ENCODE data around the gene CCSAP.

The CCSAP gene

DNA sequence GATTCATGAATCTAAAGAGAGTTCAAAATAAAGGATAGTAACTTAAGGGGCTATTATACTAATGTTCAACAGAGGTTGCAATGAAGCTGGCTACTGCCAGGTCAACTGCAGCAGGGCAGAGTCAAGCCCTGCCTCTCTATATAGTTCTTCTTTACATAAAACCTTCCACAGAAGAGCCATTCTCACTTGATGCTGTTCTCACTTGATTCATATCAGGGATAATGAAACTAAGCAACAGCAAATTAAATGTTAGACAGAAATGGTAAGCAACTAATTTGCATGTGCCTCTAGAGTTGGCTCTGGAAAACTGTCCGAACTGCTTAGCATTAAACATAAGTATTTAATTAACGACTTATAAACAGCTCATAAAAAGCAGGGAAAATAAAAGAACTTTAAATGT, 17.4 kb downstream of the CCSAP start:
- H3K27ac ChIP-seq (ENCODE audit: low read length), result no peak overlapping the region

DNA sequence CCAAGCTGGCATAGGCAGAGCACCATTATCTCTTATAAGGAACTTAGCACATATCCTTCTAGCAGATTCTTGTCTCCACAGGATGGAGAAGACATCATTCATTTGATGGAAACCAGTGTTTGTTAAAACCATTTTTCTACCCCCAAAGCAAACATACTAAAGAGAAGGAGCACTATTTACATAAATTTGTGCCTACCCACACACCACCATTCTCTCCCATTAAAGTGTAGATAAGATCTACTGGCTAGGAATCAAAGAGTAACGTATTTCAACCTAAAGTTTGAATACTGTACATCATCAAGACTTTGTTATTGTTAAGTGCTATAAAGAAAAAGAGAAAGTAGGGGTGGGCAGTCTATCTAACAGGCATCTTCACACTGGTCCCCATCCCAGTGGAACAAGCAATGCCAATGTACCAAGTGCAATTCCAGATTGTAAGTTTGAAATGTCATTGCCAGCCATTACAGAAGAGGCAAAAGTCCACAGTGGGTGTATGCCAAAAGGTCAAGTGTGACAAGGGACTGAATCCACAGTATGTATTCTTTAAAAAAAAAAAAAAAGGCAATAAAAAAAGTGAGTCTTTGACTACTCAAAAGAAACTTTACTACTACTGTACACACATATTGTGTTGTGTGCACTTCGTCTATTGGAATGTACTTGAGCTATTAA, 18.8 kb downstream of the CCSAP start:
- H3K9ac ChIP-seq (ENCODE audit: low read depth, low read length), result no peak overlapping the region
- H3K9me3 ChIP-seq (ENCODE audit: insufficient read depth, low read depth, low read length), result no peaks in the 10 kb centered on the region
- no peaks in the 10 kb centered on the region for H3K27me3 ChIP-seq (ENCODE audit: insufficient read depth, low read length)
- no peak overlapping the region for H3K27ac ChIP-seq (ENCODE audit: low read length)
- no peaks in the 10 kb centered on the region for H3K4me1 ChIP-seq (ENCODE audit: insufficient read depth, low read length)
- peaks cover 42% of the 10 kb centered on the region for H3K36me3 ChIP-seq (ENCODE audit: insufficient read depth, low read depth, low read length)
- H3K4me3 ChIP-seq (ENCODE audit: low read length), result no peak overlapping the region

More for the DNA sequence above, 17.4 kb downstream of the CCSAP start:
- no peak overlapping the region for H3K4me3 ChIP-seq (ENCODE audit: low read length)
- no peak overlapping the region for H3K9ac ChIP-seq (ENCODE audit: low read depth, low read length)
- no peaks in the 10 kb centered on the region for H3K4me1 ChIP-seq (ENCODE audit: insufficient read depth, low read length)
- H3K27me3 ChIP-seq (ENCODE audit: insufficient read depth, low read length), result no peaks in the 10 kb centered on the region
- H3K9me3 ChIP-seq (ENCODE audit: insufficient read depth, low read depth, low read length), result no peaks in the 10 kb centered on the region
- peaks cover 36% of the 10 kb centered on the region for H3K36me3 ChIP-seq (ENCODE audit: insufficient read depth, low read depth, low read length)

DNA sequence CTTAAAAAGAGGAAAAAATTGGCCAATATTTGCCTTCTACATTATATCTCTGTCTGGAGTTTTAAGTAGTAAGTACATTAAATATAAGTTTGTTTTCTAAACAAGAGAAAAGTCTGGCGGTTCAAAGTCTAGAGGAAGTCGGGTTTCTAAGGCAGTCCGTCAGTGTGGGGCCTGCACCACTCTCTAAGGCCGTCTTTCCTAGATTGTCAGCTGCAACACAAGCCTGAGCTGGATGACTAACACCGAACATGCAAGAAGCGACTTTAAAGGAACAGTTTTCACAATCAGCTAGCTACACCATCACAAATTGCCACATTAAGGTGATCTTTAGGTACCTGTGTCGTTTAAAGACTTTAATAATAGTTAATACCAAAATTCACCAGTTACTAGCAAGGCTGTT, 19.6 kb downstream of the CCSAP start:
- H3K9me3 ChIP-seq (ENCODE audit: insufficient read depth, low read depth, low read length), result no peaks in the 10 kb centered on the region
- H3K27ac ChIP-seq (ENCODE audit: low read length), result no peak overlapping the region
- H3K4me3 ChIP-seq (ENCODE audit: low read length), result no peak overlapping the region
- H3K4me1 ChIP-seq (ENCODE audit: insufficient read depth, low read length), result no peaks in the 10 kb centered on the region
- H3K27me3 ChIP-seq (ENCODE audit: insufficient read depth, low read length), result no peaks in the 10 kb centered on the region
- H3K9ac ChIP-seq (ENCODE audit: low read depth, low read length), result no peak overlapping the region
- H3K36me3 ChIP-seq (ENCODE audit: insufficient read depth, low read depth, low read length), result peaks cover 42% of the 10 kb centered on the region

DNA sequence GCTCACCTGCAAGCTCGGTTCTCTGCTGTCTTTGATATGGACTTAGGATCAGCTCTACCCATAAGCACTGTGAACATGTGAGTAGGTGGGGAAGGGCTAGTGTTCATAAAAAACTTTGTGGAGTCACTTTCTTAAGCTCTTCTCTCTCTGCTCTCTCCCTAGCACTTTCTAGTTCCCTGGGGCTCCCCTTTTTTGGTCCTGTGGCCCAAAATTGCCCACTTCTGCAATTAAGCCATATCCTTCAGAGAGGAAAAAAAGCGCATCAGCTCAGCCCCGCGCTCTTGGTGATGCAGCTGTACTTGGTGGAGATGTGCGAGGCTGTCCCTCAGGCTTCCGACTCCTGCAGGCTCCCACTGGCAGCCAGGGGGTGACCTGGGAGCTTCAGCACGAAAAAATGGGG, 23.4 kb downstream of the CCSAP start:
- Histone ChIP-seq H3K27me3 (ENCODE audit: insufficient read depth, low read length) (no peaks in the 10 kb centered on the region), H3K4me1 (ENCODE audit: insufficient read depth, low read length) (no peaks in the 10 kb centered on the region), H3K9ac (ENCODE audit: low read depth, low read length) (no peak overlapping the region), H3K36me3 (ENCODE audit: insufficient read depth, low read depth, low read length) (peaks cover 26% of the 10 kb centered on the region), H3K27ac (ENCODE audit: low read length) (no peak overlapping the region), H3K9me3 (ENCODE audit: insufficient read depth, low read depth, low read length) (no peaks in the 10 kb centered on the region), H3K4me3 (ENCODE audit: low read length) (no peak overlapping the region)

DNA sequence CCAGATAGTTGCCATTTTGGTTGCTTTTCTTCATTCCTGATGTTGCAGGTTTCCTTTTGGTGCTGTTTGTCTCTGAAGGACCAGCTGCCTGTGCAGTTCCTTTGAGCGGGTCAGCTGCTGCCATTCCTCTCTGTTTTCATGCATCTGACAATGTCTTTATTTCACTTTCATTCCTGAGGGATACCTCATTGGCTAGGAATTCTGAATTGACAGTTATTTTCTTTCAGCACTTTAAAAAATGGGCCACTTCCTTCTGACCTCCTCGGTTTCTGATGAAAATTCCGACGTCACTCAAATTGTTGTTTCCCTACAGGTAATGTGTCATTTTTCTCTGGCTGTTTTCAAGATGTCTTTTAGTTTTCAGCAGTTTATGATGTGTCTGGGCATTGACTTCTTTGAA, 24.8 kb downstream of the CCSAP start:
- Histone ChIP-seq H3K9ac (ENCODE audit: low read depth, low read length) (no peak overlapping the region), H3K4me1 (ENCODE audit: insufficient read depth, low read length) (no peaks in the 10 kb centered on the region), H3K27ac (ENCODE audit: low read length) (no peak overlapping the region), H3K27me3 (ENCODE audit: insufficient read depth, low read length) (no peaks in the 10 kb centered on the region), H3K4me3 (ENCODE audit: low read length) (no peak overlapping the region), H3K9me3 (ENCODE audit: insufficient read depth, low read depth, low read length) (no peaks in the 10 kb centered on the region), H3K36me3 (ENCODE audit: insufficient read depth, low read depth, low read length) (peaks cover 12% of the 10 kb centered on the region; the same call in 1 of the 2 replicates)

- peaks cover 5% of the 10 kb centered on the region; the same call in 1 of the 2 replicates for H3K36me3 ChIP-seq (ENCODE audit: insufficient read depth, low read depth, low read length)
- H3K27me3 ChIP-seq (ENCODE audit: insufficient read depth, low read length), result no peaks in the 10 kb centered on the region
- no peak overlapping the region for H3K4me3 ChIP-seq (ENCODE audit: low read length)
- no peaks in the 10 kb centered on the region for H3K4me1 ChIP-seq (ENCODE audit: insufficient read depth, low read length)
- no peak overlapping the region for H3K27ac ChIP-seq (ENCODE audit: low read length)
- no peaks in the 10 kb centered on the region for H3K9me3 ChIP-seq (ENCODE audit: insufficient read depth, low read depth, low read length)
- no peak overlapping the region for H3K9ac ChIP-seq (ENCODE audit: low read depth, low read length)
Measured at GRCh38 chr1:229316166-229316565, 26.7 kb downstream of the CCSAP start.

- Histone ChIP-seq H3K9me3 (ENCODE audit: insufficient read depth, low read depth, low read length) (no peaks in the 10 kb centered on the region), H3K36me3 (ENCODE audit: insufficient read depth, low read depth, low read length) (peaks cover 8% of the 10 kb centered on the region), H3K4me3 (ENCODE audit: low read length) (no peak overlapping the region), H3K27me3 (ENCODE audit: insufficient read depth, low read length) (no peaks in the 10 kb centered on the region), H3K4me1 (ENCODE audit: insufficient read depth, low read length) (no peaks in the 10 kb centered on the region), H3K9ac (ENCODE audit: low read depth, low read length) (no peak overlapping the region), H3K27ac (ENCODE audit: low read length) (no peak overlapping the region)
Measured at GRCh38 chr1:229310833-229311232, 32.0 kb downstream of the CCSAP start.

- no peaks in the 10 kb centered on the region for H3K27me3 ChIP-seq (ENCODE audit: insufficient read depth, low read length)
- H3K27ac ChIP-seq (ENCODE audit: low read length), result no peak overlapping the region
- no peak overlapping the region for H3K4me3 ChIP-seq (ENCODE audit: low read length)
- no peaks in the 10 kb centered on the region for H3K4me1 ChIP-seq (ENCODE audit: insufficient read depth, low read length)
- H3K36me3 ChIP-seq (ENCODE audit: insufficient read depth, low read depth, low read length), result peaks cover 19% of the 10 kb centered on the region
- H3K9me3 ChIP-seq (ENCODE audit: insufficient read depth, low read depth, low read length), result no peaks in the 10 kb centered on the region
- no peak overlapping the region for H3K9ac ChIP-seq (ENCODE audit: low read depth, low read length)
Measured at GRCh38 chr1:229309684-229310083, 33.2 kb downstream of the CCSAP start.

- no peaks in the 10 kb centered on the region for H3K4me1 ChIP-seq (ENCODE audit: insufficient read depth, low read length)
- H3K9me3 ChIP-seq (ENCODE audit: insufficient read depth, low read depth, low read length), result no peaks in the 10 kb centered on the region
- H3K27me3 ChIP-seq (ENCODE audit: insufficient read depth, low read length), result no peaks in the 10 kb centered on the region
- peaks cover 25% of the 10 kb centered on the region for H3K36me3 ChIP-seq (ENCODE audit: insufficient read depth, low read depth, low read length)
- H3K4me3 ChIP-seq (ENCODE audit: low read length), result no peak overlapping the region
- H3K27ac ChIP-seq (ENCODE audit: low read length), result no peak overlapping the region
- H3K9ac ChIP-seq (ENCODE audit: low read depth, low read length), result no peak overlapping the region
Measured at GRCh38 chr1:229309074-229309473, 33.8 kb downstream of the CCSAP start.

DNA sequence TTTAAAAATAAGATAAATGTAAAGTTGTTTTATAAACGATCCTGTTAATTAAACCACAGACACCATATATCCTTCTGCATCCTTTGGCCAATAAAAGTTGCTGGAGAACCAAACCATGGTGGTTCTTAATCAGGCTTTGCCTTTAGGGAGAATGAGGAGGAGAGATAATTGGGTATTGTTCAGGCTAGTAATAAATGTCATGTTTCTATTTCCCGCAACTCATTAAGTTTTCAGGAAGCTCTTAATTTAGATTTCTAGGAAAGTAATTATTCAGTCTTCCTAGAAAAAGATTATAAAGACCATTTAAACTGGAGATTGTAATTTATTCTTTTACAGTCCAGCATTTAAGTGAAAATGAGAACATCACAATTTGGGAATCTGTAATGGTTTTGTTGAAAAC, 37.5 kb downstream of the CCSAP start:
- Histone ChIP-seq H3K27me3 (ENCODE audit: insufficient read depth, low read length) (no peaks in the 10 kb centered on the region), H3K4me1 (ENCODE audit: insufficient read depth, low read length) (no peaks in the 10 kb centered on the region), H3K36me3 (ENCODE audit: insufficient read depth, low read depth, low read length) (peaks cover 48% of the 10 kb centered on the region)

GRCh38 chr1:229303855-229304254, 39.0 kb downstream of the CCSAP start:
- no peak overlapping the region for H3K4me3 ChIP-seq (ENCODE audit: low read length)
- H3K27ac ChIP-seq (ENCODE audit: low read length), result no peak overlapping the region
- H3K9me3 ChIP-seq (ENCODE audit: insufficient read depth, low read depth, low read length), result no peaks in the 10 kb centered on the region
- H3K27me3 ChIP-seq (ENCODE audit: insufficient read depth, low read length), result no peaks in the 10 kb centered on the region
- H3K36me3 ChIP-seq (ENCODE audit: insufficient read depth, low read depth, low read length), result peaks cover 63% of the 10 kb centered on the region
- no peak overlapping the region for H3K9ac ChIP-seq (ENCODE audit: low read depth, low read length)
- no peaks in the 10 kb centered on the region for H3K4me1 ChIP-seq (ENCODE audit: insufficient read depth, low read length)

More for the DNA sequence above, 37.5 kb downstream of the CCSAP start:
- H3K27ac ChIP-seq (ENCODE audit: low read length), result no peak overlapping the region
- no peak overlapping the region for H3K4me3 ChIP-seq (ENCODE audit: low read length)
- no peaks in the 10 kb centered on the region for H3K9me3 ChIP-seq (ENCODE audit: insufficient read depth, low read depth, low read length)
- no peak overlapping the region for H3K9ac ChIP-seq (ENCODE audit: low read depth, low read length)

GRCh38 chr1:229302740-229303139, 40.1 kb downstream of the CCSAP start:
- Histone ChIP-seq H3K36me3 (ENCODE audit: insufficient read depth, low read depth, low read length) (peaks cover 71% of the 10 kb centered on the region), H3K4me3 (ENCODE audit: low read length) (no peak overlapping the region), H3K9ac (ENCODE audit: low read depth, low read length) (no peak overlapping the region), H3K9me3 (ENCODE audit: insufficient read depth, low read depth, low read length) (no peaks in the 10 kb centered on the region), H3K4me1 (ENCODE audit: insufficient read depth, low read length) (no peaks in the 10 kb centered on the region), H3K27ac (ENCODE audit: low read length) (no peak overlapping the region), H3K27me3 (ENCODE audit: insufficient read depth, low read length) (no peaks in the 10 kb centered on the region)
